ENCODE measurements around the gene SPATA19.

SPATA19 gene

DNA sequence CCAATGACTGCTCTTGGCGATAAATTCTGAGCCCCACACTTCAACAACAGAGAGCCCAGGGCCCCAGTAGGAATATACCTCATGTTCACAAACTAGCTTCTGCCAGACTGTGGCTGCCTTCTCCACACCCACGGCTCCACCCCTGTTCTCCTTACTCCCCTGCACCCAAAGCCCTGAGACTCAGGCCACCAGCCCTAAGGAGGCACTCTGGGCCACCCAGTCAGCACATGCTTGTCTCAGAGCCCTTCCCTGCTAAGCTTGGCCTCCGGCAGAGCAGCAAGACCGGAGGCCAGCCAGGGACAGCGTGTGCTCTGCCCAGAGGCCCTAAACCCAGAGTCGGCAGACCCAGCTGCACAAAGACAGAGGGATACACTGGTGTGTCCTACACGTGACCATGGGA, 27.9 kb downstream of the SPATA19 start:
- TF ChIP-seq, protein P1, sequence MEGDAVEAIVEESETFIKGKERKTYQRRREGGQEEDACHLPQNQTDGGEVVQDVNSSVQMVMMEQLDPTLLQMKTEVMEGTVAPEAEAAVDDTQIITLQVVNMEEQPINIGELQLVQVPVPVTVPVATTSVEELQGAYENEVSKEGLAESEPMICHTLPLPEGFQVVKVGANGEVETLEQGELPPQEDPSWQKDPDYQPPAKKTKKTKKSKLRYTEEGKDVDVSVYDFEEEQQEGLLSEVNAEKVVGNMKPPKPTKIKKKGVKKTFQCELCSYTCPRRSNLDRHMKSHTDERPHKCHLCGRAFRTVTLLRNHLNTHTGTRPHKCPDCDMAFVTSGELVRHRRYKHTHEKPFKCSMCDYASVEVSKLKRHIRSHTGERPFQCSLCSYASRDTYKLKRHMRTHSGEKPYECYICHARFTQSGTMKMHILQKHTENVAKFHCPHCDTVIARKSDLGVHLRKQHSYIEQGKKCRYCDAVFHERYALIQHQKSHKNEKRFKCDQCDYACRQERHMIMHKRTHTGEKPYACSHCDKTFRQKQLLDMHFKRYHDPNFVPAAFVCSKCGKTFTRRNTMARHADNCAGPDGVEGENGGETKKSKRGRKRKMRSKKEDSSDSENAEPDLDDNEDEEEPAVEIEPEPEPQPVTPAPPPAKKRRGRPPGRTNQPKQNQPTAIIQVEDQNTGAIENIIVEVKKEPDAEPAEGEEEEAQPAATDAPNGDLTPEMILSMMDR (conservative IDR thresholded peaks at IDR 0.05; ENCODE audit: low read length): no peak
- H3K4me3 ChIP-seq (ENCODE audit: low read length): no peak overlapping the region
- DNase-seq (ENCODE audit: low read depth): no peak

DNA sequence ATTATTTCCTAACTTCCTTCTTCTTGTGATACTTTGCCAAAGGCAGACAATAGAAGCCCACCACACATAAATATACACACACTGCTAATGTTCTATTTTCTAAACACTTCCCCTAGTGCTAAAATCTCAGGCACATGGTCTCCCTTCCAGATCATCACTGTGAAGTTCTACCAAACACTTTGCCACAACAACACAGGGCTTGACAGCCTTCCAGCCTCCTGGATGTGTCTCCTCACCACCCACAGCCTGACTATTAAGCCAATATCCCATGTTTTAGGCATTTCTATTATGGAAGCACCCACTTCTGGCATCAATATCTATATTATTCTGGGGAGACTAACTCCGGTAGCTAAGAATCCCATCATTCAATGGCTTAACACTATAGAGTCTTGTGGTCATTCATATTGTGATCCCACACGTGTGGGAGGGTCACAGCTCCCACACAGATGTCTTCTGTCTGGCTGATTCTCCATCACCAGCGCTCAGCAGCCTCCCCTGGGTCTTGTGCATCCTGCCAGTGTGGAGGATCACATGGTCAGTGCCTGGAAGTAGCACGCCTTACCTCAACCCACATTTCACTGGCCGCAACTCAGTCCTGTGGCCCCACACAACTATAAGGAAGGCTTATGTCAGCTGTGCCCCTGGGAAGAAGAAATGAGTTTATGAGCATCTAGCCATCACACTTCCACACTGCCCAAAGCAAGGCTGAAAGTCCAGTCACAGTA, 29.0 kb downstream of the SPATA19 start:
- TF ChIP-seq, protein P1 (conservative IDR thresholded peaks at IDR 0.05; ENCODE audit: low read length): no peak
- no peak overlapping the region for H3K4me3 ChIP-seq (ENCODE audit: low read length)
- DNase-seq (ENCODE audit: low read depth): no peak

DNA sequence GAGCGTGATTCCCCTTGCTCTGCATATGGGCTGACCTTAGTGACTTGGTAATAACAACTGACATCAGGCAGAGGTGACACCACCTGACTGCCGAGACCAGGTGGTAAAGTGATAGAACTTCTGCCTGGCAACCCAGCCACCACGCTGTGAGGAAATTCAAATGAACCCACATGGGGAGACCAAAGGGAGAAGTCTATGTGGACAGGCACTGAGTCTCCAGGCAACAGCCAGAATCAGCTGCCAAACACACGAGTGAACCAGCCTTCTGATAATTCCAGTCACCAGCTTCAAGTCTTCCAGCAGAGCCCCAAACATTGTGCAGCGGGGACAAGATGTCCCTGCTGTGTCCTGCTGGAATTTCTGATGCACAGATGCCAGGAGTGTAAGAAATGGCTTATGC, 29.7 kb downstream of the SPATA19 start:
- DNase-seq (ENCODE audit: low read depth): no peak
- TF ChIP-seq, protein P1 (conservative IDR thresholded peaks at IDR 0.05; ENCODE audit: low read length): no peak
- H3K4me3 ChIP-seq (ENCODE audit: low read length): no peak overlapping the region

DNA sequence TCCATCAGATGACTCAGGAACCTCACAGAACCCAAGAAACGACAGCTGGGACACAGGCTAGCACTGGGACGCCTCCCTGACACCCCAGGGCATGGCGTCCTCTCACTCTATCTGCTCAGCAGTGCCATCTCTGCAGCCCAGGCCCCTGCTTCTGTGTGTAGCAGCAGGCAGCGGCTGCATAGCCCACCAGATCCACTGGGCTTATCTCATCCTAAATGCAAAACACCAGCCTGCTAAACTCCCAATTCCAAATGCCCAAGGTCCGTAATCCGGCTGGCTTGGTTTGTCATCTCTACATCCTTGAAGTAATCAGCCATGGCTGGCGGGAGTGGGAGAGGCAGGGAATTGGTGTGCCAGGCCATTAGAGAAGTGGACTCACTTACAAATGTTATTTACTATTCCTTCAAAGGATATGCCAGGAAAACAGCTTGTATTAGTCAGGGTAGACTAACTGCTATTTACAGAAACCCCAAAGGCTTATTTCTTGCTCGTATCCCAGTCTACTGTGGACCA, 30.7 kb downstream of the SPATA19 start:
- TF ChIP-seq, protein P1 (conservative IDR thresholded peaks at IDR 0.05; ENCODE audit: low read length): no peak
- H3K4me3 ChIP-seq (ENCODE audit: low read length): no peak overlapping the region
- no peak for DNase-seq (ENCODE audit: low read depth)

DNA sequence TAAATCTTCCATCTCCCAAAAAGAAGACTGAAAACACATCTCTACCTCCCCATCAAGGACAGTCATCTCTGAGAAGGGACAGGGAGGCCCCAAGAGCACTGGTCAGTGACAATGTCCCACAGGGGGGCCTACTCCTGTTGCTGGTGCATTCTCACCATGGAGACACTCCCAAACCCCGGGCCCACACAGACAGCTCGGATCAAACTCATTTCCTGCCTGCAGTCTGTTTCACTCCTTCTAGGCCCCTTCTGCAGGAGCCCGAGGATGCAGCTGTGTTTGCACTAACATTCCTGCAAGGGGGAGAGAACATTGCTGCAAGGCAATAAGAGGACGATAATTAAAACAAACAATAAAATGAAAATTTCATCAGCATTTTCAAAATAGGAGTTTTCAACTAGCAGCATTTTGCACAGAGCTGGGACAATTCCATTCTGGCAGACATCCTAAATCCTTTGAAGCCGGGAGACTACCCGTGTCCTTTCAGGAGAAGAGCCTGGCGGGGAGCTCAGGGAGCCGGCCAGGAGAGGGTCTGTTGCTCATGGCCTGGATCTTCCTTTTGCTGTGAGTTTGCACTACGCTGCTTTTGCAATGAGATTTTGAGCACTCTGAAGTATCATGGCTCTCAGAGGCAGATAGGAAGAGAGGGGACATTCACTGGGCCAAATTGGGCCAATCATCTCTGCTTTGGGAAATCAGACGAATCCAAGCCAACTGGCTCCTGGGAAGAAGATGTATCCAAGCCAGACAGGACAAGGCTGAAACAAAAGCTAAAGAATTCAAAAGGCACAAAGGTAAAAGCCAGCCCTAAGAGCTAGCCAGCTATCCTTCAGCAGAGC, 33.2 kb downstream of the SPATA19 start:
- no peak for DNase-seq (ENCODE audit: low read depth)
- TF ChIP-seq, protein P1 (conservative IDR thresholded peaks at IDR 0.05; ENCODE audit: low read length): no peak
- H3K4me3 ChIP-seq (ENCODE audit: low read length): no peak overlapping the region

DNA sequence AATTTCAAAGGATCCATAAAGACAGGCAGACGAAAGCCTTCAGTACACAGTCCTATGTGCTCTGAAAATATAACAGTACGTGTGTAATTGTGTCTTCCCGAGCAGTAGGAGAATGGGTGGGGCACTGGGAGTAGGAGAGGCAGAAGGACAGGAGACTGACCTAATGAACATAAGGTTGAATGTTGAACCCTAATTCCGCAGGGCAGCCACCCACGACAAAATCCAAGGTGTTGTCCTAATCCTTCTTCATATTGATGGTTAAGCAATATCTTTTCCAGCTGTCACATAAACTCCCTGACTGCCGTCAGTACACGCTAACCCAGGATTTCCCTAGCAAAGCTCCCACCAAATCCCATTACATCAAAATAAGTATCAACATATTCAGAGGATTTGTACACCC, 34.5 kb downstream of the SPATA19 start:
- TF ChIP-seq, protein P1 (conservative IDR thresholded peaks at IDR 0.05; ENCODE audit: low read length): no peak
- no peak for DNase-seq (ENCODE audit: low read depth)
- H3K4me3 ChIP-seq (ENCODE audit: low read length): no peak overlapping the region
